HG03097 (cell line): ENCODE measurements around the gene LMTK2.

Experiments
- ATAC-seq: cut with Tn5 transposase; IDR thresholded peaks from one replicate; pipeline ENCODE4 v1.9.1; 2021; ENCODE audit not compliant: unreplicated experiment, low FRiP score

LMTK2 gene

DNA sequence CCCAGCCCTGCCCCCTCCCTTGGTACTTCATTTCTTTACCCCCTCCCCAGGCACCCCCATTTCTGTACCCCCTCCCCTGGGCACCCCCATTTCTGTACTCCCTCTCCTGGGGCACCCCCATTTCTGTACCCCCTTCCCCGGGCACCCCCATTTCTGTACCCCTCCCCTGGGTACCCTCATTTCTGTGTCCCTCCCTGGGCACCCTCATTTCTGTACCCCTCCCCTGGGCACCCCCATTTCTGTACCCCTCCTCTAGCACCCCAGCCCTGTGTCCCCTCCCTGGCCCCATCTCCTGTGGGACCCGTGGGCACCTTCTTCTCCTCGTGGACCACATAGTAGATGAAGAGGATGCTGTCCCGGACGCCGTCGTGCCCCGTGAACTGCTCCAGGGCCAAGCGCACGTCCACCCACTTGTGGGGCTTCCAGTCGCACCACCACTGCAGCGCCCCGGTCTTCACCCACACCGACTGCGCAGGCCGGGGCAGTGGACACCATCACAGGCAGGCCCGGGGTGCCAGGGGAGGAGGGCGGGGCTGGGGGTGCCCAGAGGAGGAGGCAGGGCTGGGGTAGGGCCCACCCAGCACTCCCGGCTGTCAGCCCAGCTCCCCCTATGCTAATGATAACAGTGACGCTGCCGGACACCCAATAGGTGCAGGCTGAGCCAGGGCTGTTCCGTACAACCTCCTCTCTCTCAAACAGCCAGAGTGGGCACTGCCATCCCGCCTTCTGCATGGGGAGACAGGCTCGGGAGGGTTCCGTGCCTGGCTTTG lies 125.0 kb downstream of the LMTK2 start:
- ATAC-seq: no peak

DNA sequence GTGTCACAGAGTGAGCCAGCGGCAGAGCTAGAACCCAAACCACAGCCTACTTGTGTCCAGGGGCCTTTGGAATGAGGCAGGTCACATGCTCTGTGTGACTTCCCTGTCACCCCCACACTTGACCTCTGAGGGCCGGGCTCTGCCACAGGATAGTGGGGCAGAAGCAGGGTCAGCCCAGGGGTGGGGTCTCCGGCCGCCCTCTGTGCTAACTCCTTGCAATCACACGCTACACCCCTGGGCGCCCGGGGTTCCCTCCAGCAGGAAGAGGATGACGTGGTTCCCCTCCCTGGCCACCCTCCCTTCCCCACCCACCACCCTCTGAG lies 125.6 kb downstream of the LMTK2 start:
- ATAC-seq: no peak

DNA sequence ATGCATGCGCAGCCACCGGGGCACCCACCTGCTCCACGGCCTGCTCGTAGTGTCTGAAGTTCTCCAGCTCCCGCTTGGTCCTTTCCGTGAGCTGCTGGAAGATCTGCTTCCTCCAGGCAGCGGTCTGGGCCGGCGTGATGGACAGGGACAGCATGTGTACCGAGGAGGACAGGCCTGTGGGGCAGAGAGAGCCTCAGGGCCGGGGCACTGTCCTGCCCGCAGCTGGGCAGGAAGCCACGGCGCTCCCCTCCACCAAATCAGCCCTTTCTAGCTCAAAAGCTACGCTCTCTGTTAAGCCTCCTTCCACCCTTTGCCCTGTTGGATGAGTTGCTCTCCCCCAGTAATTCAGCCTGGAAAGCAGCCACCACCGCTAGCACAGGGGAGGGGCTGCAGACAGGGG lies 126.1 kb downstream of the LMTK2 start:
- no peak for ATAC-seq

DNA sequence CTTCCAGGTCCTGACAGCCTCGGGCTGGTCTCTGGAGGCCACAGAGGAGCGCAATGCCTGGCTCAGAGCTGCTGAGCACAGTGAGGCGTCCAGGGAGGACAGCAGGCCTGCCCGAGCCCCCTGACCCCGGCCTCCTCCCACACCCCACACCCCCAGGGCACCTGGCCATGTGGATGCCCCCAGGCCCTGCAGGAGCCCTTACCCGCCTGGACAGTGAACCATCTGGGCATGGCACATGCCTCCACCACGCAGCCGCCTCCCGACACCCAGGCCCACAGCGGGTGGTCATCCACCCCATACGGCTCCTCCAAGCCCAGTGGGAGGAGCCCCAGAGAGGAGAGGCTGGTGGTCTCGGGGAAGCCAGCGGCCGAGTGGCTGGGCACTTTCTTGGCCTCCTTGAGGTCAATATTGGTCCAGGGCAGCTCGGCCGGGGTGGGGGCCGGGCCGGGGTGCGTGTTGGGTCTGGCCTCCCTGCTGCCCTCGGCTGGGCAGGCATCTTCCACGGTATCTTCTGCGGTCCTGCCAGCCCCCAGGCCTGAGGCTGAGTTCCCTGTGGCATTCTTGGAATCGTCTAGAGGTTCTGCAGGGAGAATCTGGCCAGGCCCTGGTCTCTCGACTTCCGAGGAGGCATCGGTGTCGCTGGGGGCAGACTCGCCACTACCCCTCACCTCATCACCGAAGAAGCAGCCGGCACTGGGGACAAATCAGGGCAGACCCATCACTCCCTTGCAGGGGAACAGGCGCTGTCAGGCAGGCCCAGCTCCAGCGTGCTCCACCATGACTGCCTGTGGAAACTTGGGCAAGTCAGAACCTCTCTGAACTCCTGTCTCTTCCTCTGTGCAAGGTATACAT lies 126.8 kb downstream of the LMTK2 start:
- no peak for ATAC-seq

DNA sequence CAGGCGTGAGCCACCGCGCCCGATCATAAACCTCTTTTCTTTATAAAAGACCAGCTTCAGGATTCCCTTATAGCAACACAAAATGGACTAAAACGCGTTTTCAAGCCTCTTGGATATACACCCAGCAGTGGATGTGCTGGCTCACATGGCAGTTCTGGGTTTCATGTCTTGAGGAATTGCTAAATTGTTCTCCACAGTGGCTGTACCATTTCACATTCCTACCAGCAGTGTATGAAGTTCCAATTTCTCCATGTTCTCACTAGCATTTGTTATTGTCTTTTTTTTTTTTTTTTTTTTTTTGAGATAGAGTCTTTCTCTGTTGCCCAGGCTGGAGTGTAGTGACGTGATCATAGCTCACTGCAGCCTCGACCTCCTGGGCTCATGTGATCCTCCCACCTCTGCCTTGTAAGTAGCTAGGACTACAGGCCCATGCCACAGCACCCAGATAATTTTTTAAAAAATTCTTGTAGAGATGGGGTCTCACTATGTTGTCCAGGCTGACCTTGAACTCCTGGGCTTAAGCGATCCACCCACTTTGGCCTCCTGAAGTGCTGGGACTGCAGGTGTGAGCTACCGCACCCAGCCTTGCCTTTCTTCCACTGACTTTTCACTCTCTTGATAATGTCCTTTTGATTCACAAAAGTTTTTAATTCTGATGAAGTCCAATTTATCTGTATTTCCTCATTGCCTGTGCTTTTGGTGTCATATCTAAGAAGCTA lies 127.9 kb downstream of the LMTK2 start:
- no peak for ATAC-seq

DNA sequence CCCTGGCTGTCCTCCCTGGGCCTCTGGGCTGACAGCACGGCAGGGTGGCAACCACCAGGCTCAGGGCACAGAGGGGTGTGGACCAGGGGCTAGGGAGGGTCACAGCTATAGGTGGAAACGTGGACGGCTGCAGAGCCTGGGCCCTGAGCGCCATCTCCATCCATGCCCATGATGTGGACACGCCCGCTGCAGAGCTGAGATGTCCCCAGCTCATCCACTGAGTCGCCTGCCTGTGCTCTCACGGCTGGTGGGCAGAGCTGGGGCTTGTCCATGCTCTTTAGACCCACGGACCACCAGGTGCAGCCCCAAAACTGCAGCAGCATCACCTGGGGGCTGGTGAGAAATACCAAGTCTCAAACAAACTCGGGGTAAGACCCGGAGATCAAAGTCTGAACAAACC lies 129.2 kb downstream of the LMTK2 start:
- ATAC-seq: no peak

DNA sequence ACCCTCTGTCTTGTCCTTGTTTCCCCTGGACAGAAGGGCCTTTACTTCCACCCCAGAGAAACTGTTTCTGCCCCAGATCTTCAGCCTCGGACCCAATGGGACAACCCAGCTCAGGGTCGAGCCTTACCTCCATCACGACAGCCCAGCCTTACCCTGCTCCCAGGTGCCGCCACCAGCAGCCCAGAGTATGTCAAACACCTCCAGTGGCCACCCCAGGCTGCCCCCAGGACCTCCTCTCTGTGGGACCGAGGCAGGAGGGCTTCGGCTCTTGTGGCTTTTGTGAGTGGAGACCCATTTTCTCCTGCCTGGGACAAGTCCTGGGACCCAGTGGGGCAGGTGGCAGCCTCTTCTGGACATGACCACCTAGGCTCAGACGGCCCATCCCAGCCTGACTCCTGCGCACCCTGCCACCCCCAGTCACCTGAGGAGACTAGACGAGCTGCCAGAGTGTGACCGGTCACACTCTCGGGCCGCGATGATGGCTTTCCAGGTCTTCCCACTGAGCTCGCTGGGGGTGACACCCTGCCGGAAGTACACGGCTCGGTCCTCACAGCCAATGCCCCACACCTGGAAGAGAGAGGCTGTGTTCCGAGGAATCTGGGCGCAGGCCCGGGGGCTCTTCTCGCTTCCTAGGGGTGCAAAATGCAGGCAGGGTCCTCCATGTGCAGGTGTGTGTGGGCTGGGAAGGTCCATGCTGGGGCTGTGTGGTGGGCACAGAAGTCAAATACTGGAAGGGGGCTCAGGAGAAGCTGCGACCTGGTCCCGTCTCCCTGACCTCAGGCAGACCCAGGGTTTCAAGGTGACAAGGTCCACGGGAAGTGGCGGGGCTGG lies 129.9 kb downstream of the LMTK2 start:
- no peak for ATAC-seq

DNA sequence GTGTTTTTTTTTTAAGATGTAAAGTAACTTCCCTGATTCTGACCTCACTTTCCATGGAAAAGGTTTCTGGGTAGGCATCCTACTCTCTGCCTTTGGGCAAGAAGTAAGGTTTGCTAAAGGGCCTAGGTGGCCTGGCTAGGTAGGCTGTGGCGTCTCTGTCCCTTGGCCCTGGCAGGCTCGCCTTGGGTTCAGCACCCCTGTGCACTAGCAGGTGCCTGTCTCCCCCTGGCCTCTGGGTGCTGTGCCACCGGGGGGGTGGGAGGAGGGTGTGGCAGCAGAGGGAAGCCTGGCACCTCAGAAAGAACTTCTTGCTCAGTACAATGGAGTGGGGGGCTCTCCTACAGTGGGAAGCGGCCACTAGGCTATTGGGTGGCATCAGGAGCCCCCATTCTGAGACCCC lies 131.4 kb downstream of the LMTK2 start:
- ATAC-seq: no peak

DNA sequence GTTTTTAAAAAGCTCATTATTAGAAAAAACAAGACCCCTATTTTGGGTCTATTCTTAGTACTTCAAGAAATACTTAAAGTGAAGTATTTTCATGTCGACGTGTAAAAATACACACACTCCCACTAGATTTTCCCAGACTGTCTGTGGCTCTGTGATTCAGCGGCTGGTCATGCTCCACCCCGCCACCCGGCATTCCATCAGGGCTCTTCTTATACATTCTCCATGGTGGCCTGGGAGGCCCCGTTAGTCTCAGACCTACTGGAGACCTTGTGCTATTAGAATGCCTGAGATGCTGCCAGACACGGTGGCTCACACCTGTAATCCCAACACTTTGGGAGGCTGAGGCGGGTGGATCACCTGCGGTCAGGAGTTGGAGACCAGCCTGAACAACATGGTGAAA lies 132.3 kb downstream of the LMTK2 start:
- no peak for ATAC-seq

DNA sequence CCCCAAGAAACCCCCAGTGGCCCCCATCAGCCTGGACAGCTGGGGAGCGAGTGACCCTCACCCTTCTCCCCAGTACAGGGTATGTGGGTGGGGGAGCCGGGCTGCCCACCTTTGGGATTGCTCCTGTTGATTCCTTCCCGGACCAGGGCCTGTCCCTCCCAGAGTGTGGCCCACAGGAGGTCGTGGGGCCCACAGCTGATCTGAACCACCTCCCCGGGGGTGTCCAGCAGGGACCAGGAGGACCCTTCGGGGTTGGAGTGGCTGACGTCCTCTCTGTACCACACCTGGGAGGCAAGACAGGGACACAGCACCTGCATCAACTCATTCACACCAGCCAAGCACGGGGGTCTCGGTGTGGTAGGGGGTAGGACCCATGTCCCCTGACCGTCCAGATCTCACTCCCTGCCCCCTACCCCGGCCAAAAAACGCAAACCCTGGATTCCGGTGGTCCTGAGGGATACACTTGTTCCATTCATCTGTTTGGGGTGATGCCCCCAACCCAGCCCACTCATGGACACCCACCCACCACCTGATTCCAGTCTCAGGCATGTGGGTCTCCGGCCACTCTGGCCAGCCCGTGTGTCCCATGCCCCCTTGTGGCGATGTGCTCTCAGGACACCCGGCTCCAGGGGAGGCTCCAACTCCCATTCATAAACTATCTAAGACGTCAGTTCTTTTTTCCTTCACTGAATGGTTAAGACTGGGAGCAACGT lies 134.5 kb downstream of the LMTK2 start:
- no peak for ATAC-seq

DNA sequence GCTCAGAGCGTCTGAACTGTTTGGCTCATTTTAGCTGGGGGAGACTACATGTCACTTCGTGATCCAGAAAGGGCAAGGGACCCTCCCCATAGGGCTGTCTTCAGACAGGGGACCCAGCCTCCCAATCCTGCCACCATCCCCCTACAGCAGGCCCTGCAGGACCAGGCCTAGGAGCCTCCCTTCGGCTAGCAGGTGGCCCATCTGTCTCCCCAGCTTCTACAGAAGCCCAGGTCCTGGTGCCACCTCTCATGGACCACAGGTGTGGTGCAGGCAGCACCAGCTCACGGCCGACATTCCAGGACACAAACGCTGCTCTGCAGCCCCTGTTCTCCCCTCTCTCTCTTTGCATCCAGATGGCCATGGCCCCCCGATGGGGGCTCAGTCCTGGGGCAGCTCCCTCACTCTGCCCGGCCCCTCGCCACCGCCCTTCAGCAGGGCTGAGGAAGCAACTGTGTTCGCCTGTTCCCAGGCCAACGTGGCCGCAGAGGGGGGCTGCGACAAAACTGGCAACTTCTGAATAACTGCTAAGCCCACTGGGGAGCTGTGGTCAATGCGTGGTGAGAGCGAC lies 135.1 kb downstream of the LMTK2 start:
- ATAC-seq: no peak

DNA sequence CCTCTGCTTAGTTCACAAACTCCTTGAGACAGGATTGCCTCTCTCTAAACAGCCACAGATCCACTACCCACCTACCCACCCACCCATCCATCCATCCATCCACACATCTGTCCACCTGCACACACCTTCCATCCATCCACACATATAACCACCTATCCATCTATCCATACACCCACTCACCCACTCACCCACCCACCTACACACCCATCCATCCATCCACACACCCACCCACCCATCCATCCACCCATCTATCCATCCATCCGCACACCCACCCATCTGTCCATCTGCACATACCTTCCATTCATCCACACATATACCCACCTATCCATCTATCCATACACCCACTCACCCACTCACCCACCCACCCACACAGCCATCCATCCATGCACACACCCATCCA lies 135.7 kb downstream of the LMTK2 start:
- no peak for ATAC-seq

DNA sequence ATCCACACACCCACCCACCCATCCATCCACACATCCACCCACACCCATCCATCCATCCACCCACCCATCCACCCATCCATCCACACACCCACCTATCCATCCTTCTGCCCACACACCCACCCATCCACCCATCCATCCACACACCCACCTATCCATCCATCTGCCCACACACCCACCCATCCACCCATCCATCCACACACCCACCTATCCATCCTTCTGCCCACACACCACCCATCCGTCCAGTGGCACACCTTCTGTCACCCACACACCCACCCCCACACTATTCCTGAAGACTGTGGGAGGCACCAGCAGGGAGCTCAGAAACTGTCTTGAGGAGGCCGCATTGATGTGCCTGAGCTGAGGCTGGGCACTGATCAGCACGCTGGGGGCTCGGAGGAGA lies 136.3 kb downstream of the LMTK2 start:
- no peak for ATAC-seq

DNA sequence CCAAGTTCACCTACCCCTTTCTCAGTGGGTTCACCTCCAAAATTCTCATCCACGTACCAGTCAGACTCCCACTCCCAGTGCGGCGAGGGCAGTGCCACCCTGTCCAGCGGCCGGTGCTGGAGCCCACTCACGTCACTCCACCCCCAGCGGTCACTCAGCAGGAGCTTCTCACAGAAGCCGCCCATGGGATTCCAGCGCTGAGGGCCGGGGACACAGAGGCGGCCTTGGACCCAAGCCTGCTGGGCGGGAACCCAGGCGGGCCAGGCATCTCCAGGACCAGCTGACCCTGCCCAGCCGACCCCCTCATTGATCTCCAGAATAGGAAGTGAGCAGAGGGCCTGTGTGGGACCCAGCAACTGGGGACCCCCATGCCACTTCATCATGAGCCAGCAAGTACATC lies 138.2 kb downstream of the LMTK2 start:
- no peak for ATAC-seq

DNA sequence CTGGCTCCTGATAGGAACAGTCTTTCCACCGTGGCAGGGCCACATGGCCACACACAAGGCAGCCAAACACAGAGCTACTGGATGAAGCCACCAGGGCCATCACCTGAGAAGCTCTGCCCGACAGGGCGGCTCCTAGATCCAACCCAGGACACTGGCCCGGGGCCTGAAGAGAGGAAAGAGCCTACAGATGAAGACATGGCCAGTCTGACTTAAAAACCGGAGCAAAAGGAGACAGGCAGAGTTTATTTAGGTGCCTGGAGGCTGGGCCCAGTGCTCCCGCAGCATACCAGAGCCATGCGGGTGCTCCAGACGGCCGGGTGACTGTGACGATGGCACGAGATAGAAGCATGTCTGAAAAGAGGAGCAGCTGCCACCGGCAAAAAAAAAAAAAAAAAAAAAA lies 141.5 kb downstream of the LMTK2 start:
- no peak for ATAC-seq

DNA sequence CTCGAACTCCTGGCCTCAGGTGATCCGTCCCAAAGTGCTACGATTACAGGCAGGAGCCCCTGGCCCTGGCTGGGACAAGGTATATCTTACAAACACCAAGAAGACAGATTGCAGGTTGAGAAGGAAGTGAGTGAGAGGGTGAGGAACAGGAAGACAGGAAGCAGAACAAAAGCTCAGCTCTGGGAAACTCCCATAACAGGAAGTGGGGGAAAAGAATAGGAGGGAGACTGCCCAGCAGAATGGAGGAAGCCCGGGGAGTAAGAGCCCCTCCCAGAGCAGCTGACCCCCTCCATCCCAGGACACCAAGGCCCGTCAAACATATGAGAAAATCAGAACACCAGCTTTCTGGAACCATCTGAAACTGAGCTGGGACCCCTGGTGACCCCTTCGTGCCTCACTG lies 142.4 kb downstream of the LMTK2 start:
- no peak for ATAC-seq

DNA sequence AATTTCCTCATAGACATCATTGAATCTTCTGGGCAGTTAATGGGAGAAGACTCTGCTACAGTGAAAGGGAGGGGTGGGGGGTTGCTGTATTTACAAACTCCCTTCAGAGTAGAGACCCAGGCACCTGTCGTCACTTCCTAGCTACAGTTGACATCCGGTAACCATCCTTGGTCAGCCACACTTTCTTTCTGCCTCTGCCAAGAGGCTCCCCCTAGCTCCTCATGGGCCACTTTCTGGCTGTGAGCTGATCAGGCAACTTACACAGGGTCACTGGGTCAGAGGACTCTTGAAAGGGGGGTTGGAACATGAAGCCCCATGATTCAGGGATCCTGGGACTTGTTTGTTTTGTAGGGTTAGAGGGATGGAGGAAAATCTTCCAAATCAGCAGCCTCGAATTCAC lies 144.1 kb downstream of the LMTK2 start:
- no peak for ATAC-seq

DNA sequence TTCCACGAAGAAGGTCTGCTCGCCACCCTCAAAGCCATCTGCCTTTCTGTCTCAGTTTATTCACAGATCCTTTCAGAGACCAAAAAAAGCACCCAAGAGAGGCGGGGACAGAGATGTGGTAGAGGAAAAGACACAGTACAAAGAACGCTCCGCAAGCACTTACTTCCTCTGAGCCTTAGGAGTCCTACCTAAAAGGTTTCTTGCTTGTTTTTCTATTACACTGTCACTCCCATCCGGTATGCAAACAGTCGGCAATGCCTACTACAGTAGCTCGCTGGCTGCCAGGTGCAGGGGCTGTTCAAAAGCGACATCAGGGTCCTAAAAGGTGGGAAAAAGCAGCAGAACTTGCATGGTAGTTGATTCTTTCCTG lies 144.6 kb downstream of the LMTK2 start:
- ATAC-seq: no peak

DNA sequence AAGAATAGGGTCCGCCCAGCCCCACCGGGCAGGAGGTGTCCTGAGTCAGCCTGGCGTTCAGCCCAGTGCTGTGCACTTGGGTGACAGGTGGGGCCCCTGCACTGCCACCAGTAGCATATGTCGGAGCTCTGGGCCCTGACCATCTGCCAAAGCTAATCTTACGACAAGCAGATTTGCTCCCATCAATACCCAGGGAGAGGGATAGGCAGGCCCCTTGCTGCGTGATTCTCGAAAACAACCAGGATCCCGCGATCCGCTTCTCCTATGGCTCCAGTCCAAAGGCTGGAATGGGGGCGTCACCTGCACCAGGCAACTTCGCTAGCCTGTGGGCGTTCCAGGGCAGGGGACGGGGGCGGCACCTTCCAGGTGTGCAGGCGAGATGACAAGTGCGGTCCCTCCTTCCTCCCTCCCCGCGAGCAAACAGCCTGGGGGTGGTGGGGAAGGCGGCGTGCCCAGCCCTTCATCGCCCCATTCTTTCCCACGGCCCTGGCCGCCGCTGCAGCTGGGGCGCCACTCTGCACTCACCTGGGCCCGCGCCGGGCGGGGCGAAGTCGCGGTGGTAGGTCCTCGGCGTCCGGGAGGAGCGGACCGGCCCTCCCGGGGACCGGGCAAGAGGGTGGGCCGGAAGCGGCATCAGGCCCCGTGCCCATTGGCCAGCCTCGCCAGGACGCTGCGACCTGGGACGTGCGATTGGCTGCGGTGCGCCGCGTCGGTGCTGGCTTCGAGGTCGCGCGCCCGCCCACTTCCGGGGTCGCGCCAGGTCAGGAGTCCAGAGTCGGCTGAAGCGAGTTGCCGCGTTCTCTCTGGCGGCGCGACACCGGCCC lies 145.2 kb downstream of the LMTK2 start, which contains the start of gene TECPR1:
Gene TECPR1 (minus strand): TSS at position 632 of the 824 bp plus-strand sequence. CDS start 6,086 bp downstream, outside the sequence.
- ATAC-seq: peak; percentile 96
